Liver (tissue), 3 donors: ENCODE measurements around the gene LILRB5.

Experiments
- EGR1 ChIP-seq, 2 donors: IDR thresholded peaks; 2 replicates each; pipeline ENCODE4 v1.6.1; 2016 to 2018; ENCODE audit warnings: antibody characterized with exemption in 2 of 2, low read depth in 2 of 2
- GABPA ChIP-seq, 2 donors: IDR thresholded peaks in 1 of 2; conservative IDR thresholded peaks in 1 of 2; 2 replicates each; pipeline ENCODE4 v1.6.1; 2016; ENCODE audit warnings: antibody characterized with exemption in 2 of 2, mild to moderate bottlenecking in 1 of 2, moderate library complexity in 1 of 2
- RAD21 ChIP-seq, 2 donors: IDR thresholded peaks; 2 replicates each; pipeline ENCODE4 v1.6.1; 2016; ENCODE audit warnings: antibody characterized with exemption in 2 of 2, mild to moderate bottlenecking in 2 of 2
- RXRA ChIP-seq, 2 donors: IDR thresholded peaks; 2 replicates each; pipeline ENCODE4 v1.6.1; 2017 to 2018; ENCODE audit warnings: antibody characterized with exemption in 2 of 2, mild to moderate bottlenecking in 1 of 2
- SP1 ChIP-seq: IDR thresholded peaks from 2 replicates; pipeline ENCODE4 v1.6.1; 2018; ENCODE audit warnings: antibody characterized with exemption, mild to moderate bottlenecking
- TAF1 ChIP-seq: conservative IDR thresholded peaks from 2 replicates; pipeline ENCODE4 v1.6.1; 2016; ENCODE audit warnings: antibody characterized with exemption, mild to moderate bottlenecking
- TF ChIP-seq, protein P1 (sequence below): fragments of 150-350 bp; IDR thresholded peaks from 2 replicates; pipeline ENCODE4 v1.5.1; 2017; ENCODE audit warnings: improper control_type of control experiment, low read depth, low read length; ENCODE audit not compliant: missing input control
- TF ChIP-seq, protein P2 (sequence below): IDR thresholded peaks from 2 replicates; pipeline ENCODE4 v1.6.1; 2016; ENCODE audit warnings: antibody characterized with exemption, mild to moderate bottlenecking
- TF ChIP-seq, protein P3 (sequence below): IDR thresholded peaks from 2 replicates; pipeline ENCODE4 v1.6.1; 2016; ENCODE audit warnings: antibody characterized with exemption
- TF ChIP-seq, protein P4 (sequence below): IDR thresholded peaks from 2 replicates; pipeline ENCODE4 v1.6.1; 2016; ENCODE audit warnings: antibody characterized with exemption
- donor health status: healthy.
- donor health status: healthy.

DNA sequence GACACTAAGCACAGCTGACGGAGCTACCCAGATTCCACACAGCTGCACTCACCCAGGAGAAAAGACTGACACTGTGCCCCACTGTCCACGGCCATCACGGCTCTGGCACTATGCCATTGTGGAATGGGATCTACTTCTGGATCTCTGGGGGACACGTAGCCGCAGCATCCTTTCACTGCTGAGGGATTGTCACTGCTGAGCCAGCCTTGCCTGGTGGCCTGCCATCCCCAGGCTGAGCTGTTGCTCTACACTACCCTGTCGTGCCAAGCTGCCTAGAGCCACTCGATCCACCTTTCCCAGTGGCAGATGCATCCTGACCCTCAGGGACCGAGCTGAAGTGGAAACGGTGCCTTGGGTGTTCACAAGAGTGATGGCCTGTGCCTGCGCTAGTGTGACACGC, 5.0 kb upstream of the LILRB5 start:
- TF ChIP-seq, protein P1, sequence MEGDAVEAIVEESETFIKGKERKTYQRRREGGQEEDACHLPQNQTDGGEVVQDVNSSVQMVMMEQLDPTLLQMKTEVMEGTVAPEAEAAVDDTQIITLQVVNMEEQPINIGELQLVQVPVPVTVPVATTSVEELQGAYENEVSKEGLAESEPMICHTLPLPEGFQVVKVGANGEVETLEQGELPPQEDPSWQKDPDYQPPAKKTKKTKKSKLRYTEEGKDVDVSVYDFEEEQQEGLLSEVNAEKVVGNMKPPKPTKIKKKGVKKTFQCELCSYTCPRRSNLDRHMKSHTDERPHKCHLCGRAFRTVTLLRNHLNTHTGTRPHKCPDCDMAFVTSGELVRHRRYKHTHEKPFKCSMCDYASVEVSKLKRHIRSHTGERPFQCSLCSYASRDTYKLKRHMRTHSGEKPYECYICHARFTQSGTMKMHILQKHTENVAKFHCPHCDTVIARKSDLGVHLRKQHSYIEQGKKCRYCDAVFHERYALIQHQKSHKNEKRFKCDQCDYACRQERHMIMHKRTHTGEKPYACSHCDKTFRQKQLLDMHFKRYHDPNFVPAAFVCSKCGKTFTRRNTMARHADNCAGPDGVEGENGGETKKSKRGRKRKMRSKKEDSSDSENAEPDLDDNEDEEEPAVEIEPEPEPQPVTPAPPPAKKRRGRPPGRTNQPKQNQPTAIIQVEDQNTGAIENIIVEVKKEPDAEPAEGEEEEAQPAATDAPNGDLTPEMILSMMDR = no peak
- no peak for TF ChIP-seq RAD21 (IDR thresholded peaks at IDR 0.05)
- TF ChIP-seq, protein P2, sequence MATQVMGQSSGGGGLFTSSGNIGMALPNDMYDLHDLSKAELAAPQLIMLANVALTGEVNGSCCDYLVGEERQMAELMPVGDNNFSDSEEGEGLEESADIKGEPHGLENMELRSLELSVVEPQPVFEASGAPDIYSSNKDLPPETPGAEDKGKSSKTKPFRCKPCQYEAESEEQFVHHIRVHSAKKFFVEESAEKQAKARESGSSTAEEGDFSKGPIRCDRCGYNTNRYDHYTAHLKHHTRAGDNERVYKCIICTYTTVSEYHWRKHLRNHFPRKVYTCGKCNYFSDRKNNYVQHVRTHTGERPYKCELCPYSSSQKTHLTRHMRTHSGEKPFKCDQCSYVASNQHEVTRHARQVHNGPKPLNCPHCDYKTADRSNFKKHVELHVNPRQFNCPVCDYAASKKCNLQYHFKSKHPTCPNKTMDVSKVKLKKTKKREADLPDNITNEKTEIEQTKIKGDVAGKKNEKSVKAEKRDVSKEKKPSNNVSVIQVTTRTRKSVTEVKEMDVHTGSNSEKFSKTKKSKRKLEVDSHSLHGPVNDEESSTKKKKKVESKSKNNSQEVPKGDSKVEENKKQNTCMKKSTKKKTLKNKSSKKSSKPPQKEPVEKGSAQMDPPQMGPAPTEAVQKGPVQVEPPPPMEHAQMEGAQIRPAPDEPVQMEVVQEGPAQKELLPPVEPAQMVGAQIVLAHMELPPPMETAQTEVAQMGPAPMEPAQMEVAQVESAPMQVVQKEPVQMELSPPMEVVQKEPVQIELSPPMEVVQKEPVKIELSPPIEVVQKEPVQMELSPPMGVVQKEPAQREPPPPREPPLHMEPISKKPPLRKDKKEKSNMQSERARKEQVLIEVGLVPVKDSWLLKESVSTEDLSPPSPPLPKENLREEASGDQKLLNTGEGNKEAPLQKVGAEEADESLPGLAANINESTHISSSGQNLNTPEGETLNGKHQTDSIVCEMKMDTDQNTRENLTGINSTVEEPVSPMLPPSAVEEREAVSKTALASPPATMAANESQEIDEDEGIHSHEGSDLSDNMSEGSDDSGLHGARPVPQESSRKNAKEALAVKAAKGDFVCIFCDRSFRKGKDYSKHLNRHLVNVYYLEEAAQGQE = no peak
- TF ChIP-seq, protein P3, sequence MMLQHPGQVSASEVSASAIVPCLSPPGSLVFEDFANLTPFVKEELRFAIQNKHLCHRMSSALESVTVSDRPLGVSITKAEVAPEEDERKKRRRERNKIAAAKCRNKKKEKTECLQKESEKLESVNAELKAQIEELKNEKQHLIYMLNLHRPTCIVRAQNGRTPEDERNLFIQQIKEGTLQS = no peak
- no peak for TF ChIP-seq TAF1
- TF ChIP-seq, protein P4, sequence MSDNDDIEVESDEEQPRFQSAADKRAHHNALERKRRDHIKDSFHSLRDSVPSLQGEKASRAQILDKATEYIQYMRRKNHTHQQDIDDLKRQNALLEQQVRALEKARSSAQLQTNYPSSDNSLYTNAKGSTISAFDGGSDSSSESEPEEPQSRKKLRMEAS = no peak
- TF ChIP-seq GABPA (IDR thresholded peaks at IDR 0.05 in 1 of 2, conservative IDR thresholded peaks at IDR 0.05 in 1 of 2) = no peak
- no peak for TF ChIP-seq EGR1 (IDR thresholded peaks at IDR 0.05; ENCODE audit: low read depth in 2 of 2)
- no peak for TF ChIP-seq RXRA (IDR thresholded peaks at IDR 0.05)
- no peak for TF ChIP-seq SP1
